NCI-H446 treated with DMSO at 0.1 percent for 48 hours (cell line): ENCODE data around the gene SRSF8.
"Not testable (repeated sequence)": the region's sequence is repeated elsewhere in the genome, so short reads cannot be mapped to it uniquely, and the experiment has no call there.

Experiments used
- DNase-seq: peaks from one replicate; lab custom pipeline; 2025; lab: John Stamatoyannopoulos, UW

The SRSF8 gene

DNA sequence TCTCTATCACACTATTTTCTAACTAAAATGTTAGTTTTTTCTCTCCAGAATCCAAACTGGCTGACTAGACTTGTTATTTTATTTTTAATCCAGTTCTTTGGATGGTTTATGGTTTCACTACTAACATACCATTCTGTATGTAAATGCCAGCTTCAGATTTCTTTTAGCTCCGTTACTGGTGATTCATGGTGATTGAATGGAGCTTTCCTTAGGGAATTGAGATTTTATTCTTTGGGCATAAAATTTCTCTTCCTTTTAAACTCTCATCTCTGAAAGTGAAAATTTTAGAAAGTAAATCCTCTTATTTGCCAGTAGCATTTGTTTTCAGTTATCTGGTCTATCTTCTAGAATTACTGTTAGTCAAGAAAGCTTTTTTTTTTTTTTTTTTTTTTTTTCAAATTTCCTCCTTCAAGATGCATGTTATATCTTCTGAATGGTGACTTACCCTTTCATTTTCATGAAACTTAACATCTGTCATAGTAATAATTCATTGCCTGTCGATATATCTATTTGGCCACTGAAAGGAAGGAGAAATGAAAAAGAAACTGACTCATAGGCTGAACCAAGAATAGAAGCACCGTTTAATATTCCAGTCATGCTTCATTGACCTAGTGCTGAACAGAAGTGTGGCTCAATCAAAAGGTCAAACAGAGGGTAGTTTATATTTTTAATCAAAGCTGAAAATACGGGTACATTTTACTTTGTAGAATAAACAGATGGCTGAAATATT is 29.3 kb downstream of the SRSF8 start:
- peak; percentile 81 for DNase-seq

DNA sequence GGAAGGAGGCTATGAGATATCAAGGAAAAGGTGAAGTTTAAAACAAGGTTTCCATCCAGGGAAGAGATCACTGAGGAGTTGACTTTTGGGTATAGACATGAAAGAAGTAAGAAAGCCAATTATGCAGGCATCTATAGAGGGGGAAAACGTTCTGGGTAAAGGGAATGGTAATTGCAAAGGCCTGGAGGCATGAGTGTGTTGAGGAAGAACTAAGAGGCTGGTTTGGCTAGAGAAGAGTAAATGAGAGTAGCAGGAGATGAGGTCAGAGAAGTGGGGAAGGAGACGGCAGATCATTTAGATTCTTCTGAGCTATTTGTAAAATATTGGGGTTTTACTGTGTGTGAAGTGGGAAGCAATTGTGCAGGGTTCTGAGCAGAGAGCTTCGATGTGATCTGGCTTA is 30.5 kb downstream of the SRSF8 start:
- no peak for DNase-seq

DNA sequence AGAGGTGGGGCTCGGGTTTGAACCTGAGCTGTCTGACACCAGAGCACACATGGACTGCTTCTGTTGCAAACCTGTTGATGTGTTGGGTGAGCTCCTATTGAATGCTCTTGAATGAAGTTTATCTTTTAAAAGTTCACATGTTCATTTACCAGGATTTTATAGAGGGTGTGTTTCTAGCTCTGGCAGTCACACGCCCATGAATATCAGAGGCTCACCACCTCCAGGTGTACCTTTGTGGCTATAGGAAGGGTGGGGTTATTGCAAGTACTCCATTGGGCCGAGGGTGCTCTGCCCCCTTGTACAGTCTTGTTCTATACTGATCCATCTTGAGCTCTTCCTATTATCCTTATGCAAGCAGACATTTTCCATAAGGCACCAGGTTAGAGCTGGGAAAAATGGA is 32.1 kb downstream of the SRSF8 start:
- DNase-seq = no peak

DNA sequence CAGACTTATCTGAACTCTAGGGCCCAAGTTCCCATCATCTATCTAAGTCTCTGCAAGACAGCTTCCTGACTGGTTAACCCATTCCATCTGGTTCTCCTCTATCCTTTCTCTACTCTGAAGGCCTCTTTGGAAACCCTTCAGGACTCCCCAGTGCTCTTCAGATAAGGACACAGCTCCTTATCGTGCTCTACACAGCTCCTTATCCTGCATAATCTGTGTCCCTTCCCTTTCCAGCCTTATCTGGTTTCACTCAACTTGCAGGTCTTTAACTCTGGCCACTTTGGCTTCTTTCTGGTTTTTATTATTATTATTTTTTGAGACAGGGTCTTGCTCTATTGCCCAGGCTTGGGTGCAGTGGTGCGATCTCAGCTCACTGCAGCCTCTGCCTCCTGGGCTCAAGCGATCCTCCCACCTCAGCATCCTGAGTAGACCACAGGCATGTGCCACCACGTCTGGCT is 33.5 kb downstream of the SRSF8 start:
- DNase-seq = no peak

DNA sequence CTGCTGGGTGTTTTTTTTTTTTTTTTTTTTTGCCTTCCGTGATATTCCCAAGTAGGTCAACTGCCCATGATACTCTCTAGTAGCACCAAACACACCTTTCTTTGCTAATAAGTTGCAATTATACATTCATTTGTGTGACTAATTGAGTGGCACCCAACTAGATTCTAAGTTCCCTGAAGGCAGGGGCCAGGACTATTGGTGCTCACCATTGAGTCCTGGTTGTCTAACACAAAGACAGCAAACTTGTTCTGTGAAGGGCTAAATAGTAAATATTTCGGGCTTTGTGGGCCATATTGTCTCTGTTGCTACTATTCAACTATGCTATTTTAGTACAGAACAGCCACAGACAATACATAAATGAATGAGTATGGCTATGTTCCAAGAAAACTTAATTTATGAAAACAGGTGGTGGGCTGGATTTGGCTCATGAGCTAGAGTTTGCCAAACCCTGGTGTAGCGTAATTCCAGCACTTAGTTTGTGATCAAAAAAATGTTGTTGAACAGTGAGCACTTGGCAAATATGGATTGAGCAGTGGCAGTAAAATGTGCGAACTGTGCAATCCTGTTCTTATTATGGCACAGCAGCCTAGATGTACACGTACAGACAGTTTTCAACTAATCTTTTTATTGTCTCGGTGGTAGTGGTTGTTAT is 34.3 kb downstream of the SRSF8 start:
- peak; percentile 18 for DNase-seq

DNA sequence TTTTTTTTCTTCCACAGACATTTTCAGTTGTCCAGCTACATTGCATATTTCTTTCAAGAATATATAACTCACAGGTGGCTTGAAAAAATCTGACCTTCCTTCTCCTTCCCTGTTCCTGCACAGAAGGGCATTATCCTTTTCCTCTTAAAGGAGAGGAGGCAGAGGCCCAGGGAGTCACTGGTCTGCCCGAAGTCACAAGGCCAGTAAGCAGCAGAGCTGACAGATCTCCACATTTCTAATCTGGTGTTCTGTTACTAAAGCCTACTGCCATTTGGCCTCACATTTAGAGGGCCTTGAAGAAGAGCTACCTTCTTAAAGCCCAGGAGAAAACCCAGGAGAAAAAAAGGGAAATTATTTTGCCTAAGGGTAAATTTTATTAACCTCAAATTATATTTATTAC is 35.2 kb downstream of the SRSF8 start:
- DNase-seq = no peak

DNA sequence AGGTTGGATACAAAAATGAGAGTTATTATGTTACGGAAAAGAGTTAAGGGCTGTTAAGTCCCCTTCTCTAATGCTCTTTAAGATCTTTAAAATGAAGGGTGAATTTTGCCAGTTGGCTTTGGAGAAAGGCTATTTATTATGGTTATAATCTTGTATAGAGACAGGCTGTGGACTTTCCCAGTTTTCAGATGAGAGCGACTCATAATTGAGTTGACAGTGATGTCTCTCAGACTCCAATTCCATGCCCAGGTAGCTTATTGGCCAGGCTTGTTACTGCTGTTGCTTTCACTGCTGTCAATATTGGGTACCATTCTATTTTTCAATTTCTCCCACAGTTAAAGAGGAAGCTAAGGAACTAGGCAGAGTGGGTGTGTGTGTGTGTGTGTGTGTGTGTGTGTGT is 36.0 kb downstream of the SRSF8 start:
- DNase-seq = no peak

DNA sequence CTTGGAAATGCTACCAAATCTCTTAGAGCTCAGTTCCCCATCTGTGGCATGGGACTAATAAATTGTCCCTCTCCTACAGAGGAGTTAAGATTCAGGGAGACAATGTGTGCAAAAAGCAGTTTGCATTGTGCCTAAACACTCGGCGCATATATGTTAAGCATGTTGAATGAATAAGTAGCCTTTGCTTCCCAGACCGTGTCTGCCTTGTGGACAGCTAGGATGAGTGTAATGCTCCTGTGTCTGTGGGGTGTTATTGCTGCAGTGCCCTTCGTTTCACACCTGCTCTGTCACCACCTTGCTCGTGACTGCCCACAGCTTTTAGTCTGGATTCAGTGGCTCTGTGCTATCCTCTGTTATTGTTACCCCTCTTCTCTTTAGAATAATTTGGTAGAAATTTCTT is 37.0 kb downstream of the SRSF8 start:
- DNase-seq = no peak

DNA sequence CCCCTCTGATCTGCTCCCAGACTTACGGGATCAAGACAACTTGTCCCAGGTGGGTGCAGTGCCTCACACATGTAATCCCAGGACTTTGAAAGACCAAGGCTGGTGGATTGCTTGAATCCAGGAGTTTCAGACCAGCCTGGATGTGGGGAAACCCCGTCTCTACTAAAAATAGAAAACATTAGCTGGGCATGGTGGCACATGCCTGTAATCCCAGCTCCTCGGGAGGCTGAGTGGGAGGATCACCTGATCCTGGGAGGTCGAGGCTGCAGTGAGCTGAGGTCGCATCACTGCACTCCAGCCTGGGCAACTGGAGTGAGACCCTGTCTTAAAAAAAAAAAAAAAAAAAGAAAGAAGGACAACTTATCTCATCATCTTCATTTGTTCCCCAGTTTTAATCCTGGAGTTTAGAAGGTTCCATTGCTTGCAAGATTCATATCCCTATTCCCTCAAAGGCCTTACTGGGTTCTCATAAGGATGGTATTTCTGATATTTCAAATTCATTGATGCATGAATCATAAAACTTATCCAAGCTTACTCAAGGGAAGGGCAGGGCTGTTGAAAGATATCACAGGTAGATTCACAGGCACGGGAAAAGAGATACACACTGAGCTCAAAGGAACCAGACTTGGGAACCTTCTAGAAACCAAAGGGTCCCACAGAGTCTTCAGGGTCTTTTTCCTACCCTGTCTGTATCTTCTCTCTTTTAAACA is 37.6 kb downstream of the SRSF8 start:
- DNase-seq = no peak

DNA sequence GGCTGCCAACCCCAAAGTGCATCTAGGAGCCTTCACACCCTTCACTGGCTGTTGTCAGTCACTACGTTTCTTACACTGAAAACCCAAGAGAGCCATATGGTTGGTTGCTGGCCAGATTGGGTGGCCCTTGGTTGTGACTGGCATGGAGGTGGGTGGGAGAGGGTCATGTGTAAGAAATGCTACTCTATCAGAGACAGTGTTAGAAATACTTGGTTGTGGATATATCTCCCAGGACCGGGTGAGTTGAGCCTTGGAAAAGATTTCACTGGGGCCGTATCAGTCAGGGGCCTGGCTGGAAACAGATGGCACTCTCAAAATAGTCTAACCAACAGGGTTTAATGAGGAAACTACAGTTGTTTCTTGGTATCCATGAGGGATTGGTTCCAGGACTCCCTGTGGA is 38.1 kb downstream of the SRSF8 start:
- peak; percentile 77 for DNase-seq

DNA sequence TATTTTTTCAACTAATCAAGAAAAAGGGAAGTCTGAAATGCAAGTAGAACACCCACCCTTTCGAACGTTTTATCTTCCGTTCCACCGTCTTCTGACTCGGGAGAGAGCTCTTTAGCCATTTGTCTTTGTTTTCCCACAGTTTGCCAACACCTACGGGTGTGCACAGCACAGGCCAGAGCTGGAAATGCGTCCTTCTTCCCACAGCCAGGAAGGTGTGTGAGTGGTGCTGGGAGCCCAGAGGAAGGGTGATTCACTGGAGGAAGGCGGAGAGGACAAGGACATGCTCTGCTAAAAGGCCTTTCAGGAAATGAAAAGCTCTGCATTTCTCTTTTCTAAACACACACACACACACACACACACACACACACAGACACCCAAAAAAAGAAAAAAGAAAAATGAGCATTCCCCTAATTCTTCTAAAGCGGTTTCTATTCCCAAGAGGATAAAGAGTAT is 41.5 kb downstream of the SRSF8 start:
- no peak for DNase-seq

DNA sequence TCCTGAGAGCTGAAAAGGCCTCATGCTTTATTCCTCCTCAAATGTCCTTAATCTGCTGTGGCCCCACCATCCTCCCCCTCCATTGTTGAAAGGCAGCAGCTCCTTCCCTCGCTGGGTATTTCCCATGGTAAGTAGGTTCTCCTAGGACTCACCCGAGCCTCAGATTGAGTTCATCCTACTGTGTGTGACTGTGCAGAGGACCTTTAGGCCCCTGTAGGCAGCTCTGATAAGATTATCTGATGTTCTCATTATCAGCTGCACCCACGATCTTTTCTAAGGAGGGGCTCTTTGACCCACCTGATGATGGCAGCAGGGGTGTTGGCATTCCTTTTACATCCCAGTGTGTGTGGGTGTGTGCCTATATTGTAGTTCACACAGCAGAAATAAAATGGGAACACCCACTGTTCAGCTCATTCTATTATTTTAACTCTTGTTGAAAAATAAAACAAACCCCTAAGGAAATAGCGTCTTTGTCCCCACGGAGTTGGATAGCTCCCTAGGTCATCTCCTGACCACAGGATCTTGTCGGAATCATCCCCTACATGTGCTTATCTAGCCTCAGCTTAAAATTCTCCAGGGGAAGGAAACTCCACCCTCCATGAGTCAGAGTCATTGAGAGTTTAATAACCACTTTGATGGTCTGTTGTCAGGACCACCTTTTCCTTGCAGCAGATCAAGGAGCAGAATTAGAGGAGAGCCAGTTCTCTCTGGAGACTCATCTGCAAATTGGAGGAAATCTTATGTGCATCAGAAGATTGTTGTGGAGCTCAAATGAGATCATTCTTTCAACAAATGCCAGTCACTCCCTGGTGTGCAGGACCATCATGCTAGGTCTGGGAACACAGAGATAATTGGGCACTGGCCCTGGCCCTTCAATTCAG is 42.2 kb downstream of the SRSF8 start:
- DNase-seq = no peak

DNA sequence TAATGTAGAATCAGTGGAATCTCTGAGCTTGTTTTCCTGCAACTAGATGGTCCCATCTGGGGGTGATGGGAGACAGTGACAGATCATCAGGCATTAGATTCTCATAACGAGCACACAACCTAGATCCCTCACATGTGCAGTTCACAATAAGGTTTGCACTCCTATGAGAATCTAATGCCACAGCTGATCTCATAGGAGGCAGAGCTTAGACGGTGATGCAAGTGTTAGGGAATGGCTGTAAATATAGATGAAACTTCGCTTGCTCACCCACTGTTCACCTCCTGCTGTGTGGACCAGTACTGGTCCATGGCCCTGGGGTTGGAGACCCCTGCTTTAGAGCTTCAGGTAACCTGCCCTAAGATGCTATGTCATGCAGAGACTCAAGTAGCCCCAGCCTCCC is 44.8 kb downstream of the SRSF8 start:
- not testable (repeated sequence) for DNase-seq

DNA sequence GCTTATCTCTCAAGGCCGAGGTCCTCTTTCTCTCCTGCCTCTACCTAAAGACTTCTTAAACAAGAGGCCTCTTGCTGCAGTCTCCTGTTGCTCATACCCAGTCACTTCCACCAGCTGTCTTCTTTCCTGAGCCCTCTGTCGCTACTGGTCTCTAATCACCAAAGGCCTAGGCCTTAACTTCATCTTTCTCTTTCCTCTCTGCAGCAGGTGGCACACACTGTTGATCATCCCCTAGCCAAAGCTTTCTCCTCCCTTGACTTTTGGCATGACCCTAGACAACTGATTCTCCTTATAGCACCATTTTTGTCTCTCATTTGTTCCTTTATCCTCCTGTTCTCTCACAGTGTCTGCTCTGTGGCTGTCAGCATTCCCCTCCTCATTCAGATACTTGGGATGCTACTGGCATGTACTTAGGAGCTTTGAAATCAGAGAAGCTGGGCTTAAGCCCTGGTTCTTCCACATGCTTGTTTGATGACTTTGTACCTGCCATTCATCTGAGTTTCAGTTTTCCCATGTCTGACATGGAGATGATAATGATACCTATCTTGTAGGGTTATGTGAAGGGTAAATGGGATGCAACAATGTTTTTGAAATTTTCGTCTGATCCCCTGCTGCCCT is 45.3 kb downstream of the SRSF8 start:
- no peak for DNase-seq

DNA sequence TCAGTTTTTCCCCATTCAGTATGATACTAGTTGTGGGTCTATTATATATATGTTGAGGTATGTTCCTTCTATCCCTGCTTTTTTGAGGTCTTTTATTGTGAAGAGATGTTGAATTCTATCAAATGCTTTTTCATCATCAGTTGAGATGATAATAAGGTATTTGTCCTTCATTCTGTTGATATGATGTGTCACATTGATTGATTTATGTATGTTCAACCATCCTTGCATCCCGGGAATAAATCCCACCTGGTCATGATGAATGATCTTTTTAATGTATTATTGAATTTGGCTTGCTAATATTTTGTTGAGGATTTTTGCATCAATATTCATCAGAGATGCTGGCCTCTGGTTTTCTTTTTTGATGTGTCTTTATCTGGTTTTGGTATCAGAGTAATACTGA is 48.9 kb downstream of the SRSF8 start:
- no peak for DNase-seq

DNA sequence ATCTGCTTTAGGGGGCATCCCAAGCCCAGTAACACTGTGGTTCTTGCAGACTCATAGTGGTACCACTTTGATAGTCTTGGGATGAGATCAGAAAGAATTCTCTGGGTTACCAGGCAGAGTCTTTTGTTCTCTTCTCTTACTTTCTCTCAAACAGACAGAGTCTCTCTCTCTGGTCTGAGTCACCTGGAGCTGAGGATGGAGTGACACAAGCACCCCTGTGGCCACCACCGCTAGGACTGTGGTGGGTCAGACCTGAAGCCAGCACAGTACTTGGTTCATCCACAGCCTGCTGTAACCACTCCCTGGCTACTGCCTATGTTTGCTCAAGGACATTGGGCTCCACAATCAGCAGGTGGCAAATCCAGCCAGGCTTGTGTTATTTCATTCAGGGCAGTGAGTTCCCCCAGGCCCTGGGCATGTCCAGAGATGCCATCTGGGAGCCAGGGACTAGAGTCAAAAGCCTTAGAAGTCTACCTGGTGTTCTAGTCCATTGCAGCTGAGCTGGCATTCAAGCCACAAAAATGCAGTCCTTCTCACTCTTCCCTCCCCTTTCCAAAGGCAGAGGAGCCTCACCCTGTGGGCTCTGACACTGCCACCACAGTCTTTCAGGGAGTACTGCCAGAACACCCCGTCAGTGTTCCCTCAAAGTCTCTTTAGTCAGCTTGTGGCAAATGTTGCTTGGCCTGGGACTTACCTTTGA is 52.8 kb downstream of the SRSF8 start:
- no peak for DNase-seq
